ENCODE measurements around the gene FTH1.

GRCh38 chr11:61914471-61915171 is 52.8 kb downstream of the FTH1 start:
- TF ChIP-seq CTCF (IDR thresholded peaks at IDR 0.05; ENCODE audit: insufficient read depth, low read length, poor library complexity, severe bottlenecking): no peak
- no peak for TF ChIP-seq EZH2phosphoT487 (conservative IDR thresholded peaks at IDR 0.05; ENCODE audit: low read length)
